Measurements from ENCODE around the gene PRSS21. TPM values are rescaled to one million over a fixed set of nuclear protein-coding genes. Genes with fewer than 3 reads are reported as not detected.

PRSS21 gene
- total RNA-seq, 2 experiments from 2014 or later: 6.0 to 10.3 TPM

GRCh38 chr16:2867987-2868789 lies 51.2 kb downstream of the PRSS21 start:
- H3K27ac Mint-ChIP-seq: peak overlapping the region; percentile 91
- no peaks in the 10 kb centered on the region for H3K36me3 Mint-ChIP-seq
- CTCF ChIA-PET: interaction anchor here (0.7 to 4.4 kb wide), 37 partner anchors 12 to 616 kb away, joined by 3 to 94 read pairs (median 6); partner anchors contain the start of genes ECI1, FLYWCH1, FLYWCH2 and PKMYT1
- peaks cover 3% of the 10 kb centered on the region for H3K27me3 Mint-ChIP-seq
- DNase-seq (peak; percentile 98), ATAC-seq (peak; percentile 96)
- H3K4me1 Mint-ChIP-seq: peaks cover 13% of the 10 kb centered on the region
- H3K4me3 Mint-ChIP-seq: peak overlapping the region; percentile 83
- no peaks in the 10 kb centered on the region for H3K9me3 Mint-ChIP-seq (ENCODE audit: low read depth)

Other genes with a start within 250 kb of the PRSS21 start
- 10 to 100 TPM; 34.2 to 41.7 TPM for gene KCTD5, start 134.7 kb upstream of the PRSS21 start, total RNA-seq
- 1 to 10 TPM; 1.2 to 1.7 TPM for gene PRSS27, start 97.0 kb upstream of the PRSS21 start, total RNA-seq
- 100 to 1,000 TPM; 631 to 651 TPM for gene SRRM2, start 64.6 kb upstream of the PRSS21 start, total RNA-seq
- 100 to 1,000 TPM; 260 to 318 TPM for gene ELOB, start 40.0 kb upstream of the PRSS21 start, total RNA-seq
- gene PRSS33, start 29.7 kb upstream of the PRSS21 start, total RNA-seq: not detected
- not detected for gene PRSS41, start 18.8 kb upstream of the PRSS21 start, total RNA-seq
- 1 to 10 TPM; 3.6 to 7.0 TPM for gene ZG16B, start 13.1 kb downstream of the PRSS21 start, total RNA-seq
- not detected for gene PRSS22, start 40.9 kb downstream of the PRSS21 start, total RNA-seq
- gene FLYWCH2, start 66.0 kb downstream of the PRSS21 start, total RNA-seq: 10 to 100 TPM; 19.6 to 19.7 TPM
- gene FLYWCH1, start 94.7 kb downstream of the PRSS21 start, total RNA-seq: 10 to 100 TPM; 52.7 to 58.1 TPM
- gene KREMEN2, start 147.0 kb downstream of the PRSS21 start, total RNA-seq: under 1 TPM; 0.35 to 0.40 TPM
- 10 to 100 TPM; 58.7 to 62.9 TPM for gene PAQR4, start 152.1 kb downstream of the PRSS21 start, total RNA-seq
- 100 to 1,000 TPM; 146 to 199 TPM for gene PKMYT1, start 163.2 kb downstream of the PRSS21 start, total RNA-seq
- gene CLDN9, start 195.7 kb downstream of the PRSS21 start, total RNA-seq: under 1 TPM; 0.09 to 0.15 TPM
- gene CLDN6, start 200.9 kb downstream of the PRSS21 start, total RNA-seq: not detected
- gene TNFRSF12A, start 203.1 kb downstream of the PRSS21 start, total RNA-seq: 1 to 10 TPM; 5.5 to 5.9 TPM
- 10 to 100 TPM; 31.8 to 34.3 TPM for gene HCFC1R1, start 206.7 kb downstream of the PRSS21 start, total RNA-seq
- gene THOC6, start 206.8 kb downstream of the PRSS21 start, total RNA-seq: 10 to 100 TPM; 45.6 to 51.5 TPM
- gene BICDL2, start 219.7 kb downstream of the PRSS21 start, total RNA-seq: under 1 TPM in 1 of 2 experiments, not detected in 1; 0.50 TPM
- 10 to 100 TPM; 34.0 to 88.3 TPM for gene MMP25, start 229.3 kb downstream of the PRSS21 start, total RNA-seq
- gene IL32, start 248.4 kb downstream of the PRSS21 start, total RNA-seq: 1,000 to 10,000 TPM; 2,870 to 3,468 TPM

All from activated CD8-positive, alpha-beta memory T cell treated with anti-CD3 and anti-CD28 coated beads, Interleukin-2, amount 10 ng/mL, durations not matched to agents 7 days and 5 days (primary cell).